Endothelial cell of umbilical vein (primary cell): ENCODE data around the gene FAM177B. TPM values are rescaled to one million over a fixed set of nuclear protein-coding genes. Genes with fewer than 3 reads are reported as not detected.

Experiments
- BruUV-seq: library from RNA; stranded (reverse); fragments of 400-500 nt; replicated peaks from 2 replicates; lab custom pipeline; 2021; lab: Mats Ljungman, UMichigan
- CTCF ChIA-PET: fragments of 300-600, 350-600 bp; sonication (Branson Sonifier 250); formaldehyde crosslinking; loops from one replicate; lab custom pipeline; 2021; ENCODE audit warnings: antibody characterized with exemption, inconsistent platforms; lab: Charles Lee
- POLR2A ChIA-PET: fragments of 300-600, 350-600 bp; sonication (Branson Sonifier 250); formaldehyde crosslinking; loops from one replicate; lab custom pipeline; 2021; ENCODE audit warnings: antibody characterized with exemption, inconsistent platforms; lab: Charles Lee
- DNase-seq: peaks from one replicate; pipeline ENCODE4 v3.0.0-alpha.2; 2011; ENCODE audit warnings: low read depth, low spot score
- FAIRE-seq: peaks from 2 replicates; lab custom pipeline; 2011; peaks lifted over from hg19 to GRCh38; lab: Jason Lieb, UNC
- H2AFZ ChIP-seq: 2 replicates; pipeline ENCODE4 v1.6.0; 2012; ENCODE audit warnings: low read depth, low read length, control low read depth, inconsistent platforms
- H3K27ac ChIP-seq: 2 replicates; pipeline ENCODE4 v1.5.1; 2011; ENCODE audit warnings: low read depth, mild to moderate bottlenecking, control low read depth, low read length, moderate library complexity; ENCODE audit not compliant: insufficient read depth
- H3K27me3 ChIP-seq, 2 experiments: 2 replicates each; pipeline versions ENCODE4 v1.6.0 to v1.6.1; 2011; ENCODE audit warnings: low read length in 2 of 2, mixed read lengths in 1 of 2; ENCODE audit not compliant: control insufficient read depth in 2 of 2, insufficient read depth in 2 of 2
- H3K36me3 ChIP-seq, 2 experiments: 2 replicates in 1 of 2; 3 replicates in 1 of 2; pipeline ENCODE4 v1.5.1; 2011; ENCODE audit warnings: low read length in 2 of 2, mild to moderate bottlenecking in 1 of 2, moderate library complexity in 1 of 2; ENCODE audit not compliant: control insufficient read depth in 2 of 2, insufficient read depth in 2 of 2; ENCODE audit errors: extremely low read depth in 1 of 2
- H3K4me1 ChIP-seq: 3 replicates; pipeline ENCODE4 v1.5.1; 2011; ENCODE audit warnings: mild to moderate bottlenecking, low read length; ENCODE audit not compliant: control insufficient read depth, insufficient read depth; ENCODE audit errors: extremely low read depth
- H3K4me2 ChIP-seq: 2 replicates; pipeline ENCODE4 v1.6.1; 2011; ENCODE audit warnings: low read length, control low read depth, mixed read lengths; ENCODE audit not compliant: insufficient read depth
- H3K4me3 ChIP-seq, 3 experiments: fragments of 200-600 bp in 1 of 3; sonication (generic), shearing (Covaris generic) in 1 of 3; replicated peaks in 1 of 3; 2 replicates each; pipeline ENCODE4 v1.5.1; 2011 to 2016; ENCODE audit warnings: control low read depth in 3 of 3, low read length in 3 of 3, mild to moderate bottlenecking in 2 of 3, inconsistent platforms in 1 of 3, low read depth in 1 of 3, moderate library complexity in 1 of 3; ENCODE audit not compliant: insufficient read depth in 1 of 3
- H3K79me2 ChIP-seq: 2 replicates; pipeline ENCODE4 v1.6.0; 2012; ENCODE audit warnings: low read length, inconsistent platforms; ENCODE audit not compliant: control insufficient read depth, insufficient read depth
- H3K9ac ChIP-seq: replicated peaks from 2 replicates; pipeline ENCODE3; 2011; ENCODE audit warnings: low read length, control low read depth; ENCODE audit not compliant: insufficient read depth; ENCODE audit errors: extremely low read depth
- H3K9me1 ChIP-seq: replicated peaks from 3 replicates; pipeline ENCODE4 v1.6.0; 2011; ENCODE audit warnings: mild to moderate bottlenecking, low read length; ENCODE audit not compliant: control insufficient read depth, insufficient read depth; ENCODE audit errors: extremely low read depth
- H3K9me3 ChIP-seq: replicated peaks from 2 replicates; pipeline ENCODE4 v1.5.1; 2012; ENCODE audit warnings: low read length, inconsistent platforms; ENCODE audit not compliant: control insufficient read depth, insufficient read depth
- H4K20me1 ChIP-seq: replicated peaks from 2 replicates; pipeline ENCODE3; 2011; ENCODE audit warnings: mild to moderate bottlenecking, low read length; ENCODE audit not compliant: control insufficient read depth, insufficient read depth; ENCODE audit errors: extremely low read depth
- CTCF ChIP-seq, 2 donors: IDR thresholded peaks; 1 replicate in 1 of 2; 2 replicates in 1 of 2; pipeline ENCODE4 v1.5.1; 2011; ENCODE audit warnings: low read length in 2 of 2, mild to moderate bottlenecking in 2 of 2, moderate library complexity in 2 of 2, control low read depth in 1 of 2, inconsistent platforms in 1 of 2, low read depth in 1 of 2; ENCODE audit not compliant: insufficient read depth in 1 of 2; ENCODE audit errors: extremely low read depth in 1 of 2
- EZH2 ChIP-seq: IDR thresholded peaks from 2 replicates; pipeline ENCODE4 v1.6.1; 2012; ENCODE audit warnings: borderline replicate concordance, low read depth, mild to moderate bottlenecking, moderate library complexity, low read length, inconsistent platforms; ENCODE audit not compliant: severe bottlenecking
- GATA2 ChIP-seq: IDR thresholded peaks from 2 replicates; pipeline ENCODE4 v1.7.0; 2011; ENCODE audit warnings: low read depth, mild to moderate bottlenecking, moderate library complexity, mixed read lengths, low read length; ENCODE audit not compliant: insufficient read length, insufficient read depth
- JUN ChIP-seq: IDR thresholded peaks from 2 replicates; pipeline ENCODE4 v1.6.1; 2011; ENCODE audit warnings: borderline replicate concordance, low read depth; ENCODE audit not compliant: insufficient read length, insufficient read depth
- MYC ChIP-seq: IDR thresholded peaks from one replicate; pipeline ENCODE4 v1.6.1; 2011; ENCODE audit warnings: mild to moderate bottlenecking, low read depth, low read length
- POLR2A ChIP-seq: IDR thresholded peaks from 2 replicates; pipeline ENCODE4 v1.6.1; 2012; ENCODE audit warnings: low read depth, mild to moderate bottlenecking, control low read depth, low read length
- POLR2AphosphoS5 ChIP-seq: IDR thresholded peaks from 2 replicates; pipeline ENCODE4 v1.6.1; 2012; ENCODE audit warnings: low read depth, mild to moderate bottlenecking, control low read depth, low read length, moderate library complexity; ENCODE audit not compliant: insufficient read depth
- dilution Hi-C: fragments of 300-500 bp; cut with MboI; formaldehyde crosslinking; loops from one replicate; pipeline ENCODE4 v1.15.0; 2019; ENCODE audit warnings: low sequenced_read_pairs; ENCODE audit not compliant: extremely low pct_ligation_motif_present
- intact Hi-C: fragments of 100-400 bp; cut with micrococcal nuclease; formaldehyde crosslinking; loops from one replicate; pipeline ENCODE4 v1.10.0; 2022
- polyA plus RNA-seq, 4 experiments: library from polyadenylated mRNA; depleted of rRNA in 3 of 4; stranded (reverse) in 3 of 4; unstranded in 1 of 4; fragments of >200 nt; gene quantifications; 2 replicates each; pipeline versions ENCODE4 v1.2.1 to v1.2.3, GENCODE V29; 2011 to 2012; ENCODE audit warnings: missing spikeins in 1 of 4
- total RNA-seq: library from RNA; stranded (reverse); gene quantifications from 2 replicates; pipeline ENCODE4 v1.2.3, GENCODE V29; 2021
- TF ChIP-seq, protein P1 (sequence below): IDR thresholded peaks from 2 replicates; pipeline ENCODE4 v1.6.1; 2011; ENCODE audit not compliant: insufficient read depth, insufficient read length

The FAM177B gene
- total and polyA plus RNA-seq, 2 donors (not counting 3 experiments of a cell fraction or from before 2014, with no cell fraction given), result not detected

- no peaks in the 10 kb centered on the region for H3K9me1 ChIP-seq
- CTCF ChIA-PET, result interaction anchor here (1.0 to 2.2 kb wide), 7 partner anchors 73 to 411 kb away, joined by 3 to 6 read pairs (median 4); no protein-coding TSS in a partner anchor
- dilution Hi-C loops, result no loop called here
- peaks cover 0 to under 1% of the 10 kb centered on the region in 2 experiments for H3K36me3 ChIP-seq
- H3K4me3 ChIP-seq, result peak within 1 kb of the TSS; percentile 54 to 98 (median 92)
- FAIRE-seq (peak; percentile 50), DNase-seq (peak; percentile 84)
- no peaks in the 10 kb centered on the region for H3K9me3 ChIP-seq
- no peaks in the 10 kb centered on the region for H4K20me1 ChIP-seq
- H3K79me2 ChIP-seq, result peaks cover 49% of the 10 kb centered on the region
- intact Hi-C loops, result loop anchor here (1.0 to 10.0 kb wide), 4 partner anchors 68 to 369 kb away; no protein-coding TSS in a partner anchor
- BruUV-seq, result TSS peak; percentile 61
- peak within 1 kb of the TSS; percentile 90 for H3K27ac ChIP-seq
- POLR2A ChIA-PET, result interaction anchor here (0.6 kb wide), 1 partner anchor 431 kb away, joined by 7 read pairs; the partner anchor contains the start of gene TLR5
- H3K4me2 ChIP-seq, result peak within 1 kb of the TSS; percentile 93
- peaks cover 14% of the 10 kb centered on the region for H3K4me1 ChIP-seq
- H3K27me3 ChIP-seq, result no peaks in the 10 kb centered on the region
- peak within 1 kb of the TSS; percentile 83 for H2AFZ ChIP-seq
- TF ChIP-seq, protein P1, sequence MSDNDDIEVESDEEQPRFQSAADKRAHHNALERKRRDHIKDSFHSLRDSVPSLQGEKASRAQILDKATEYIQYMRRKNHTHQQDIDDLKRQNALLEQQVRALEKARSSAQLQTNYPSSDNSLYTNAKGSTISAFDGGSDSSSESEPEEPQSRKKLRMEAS, result peak; percentile 62
- TF ChIP-seq JUN, result no peak
- TF ChIP-seq MYC, result no peak
- TF ChIP-seq POLR2AphosphoS5, result peak; percentile 55
- TF ChIP-seq POLR2A, result no peak
- TF ChIP-seq GATA2, result no peak
- TF ChIP-seq EZH2, result no peak
- no peak for TF ChIP-seq CTCF (IDR thresholded peaks at IDR 0.05; ENCODE audit: extremely low read depth in 1 of 2, insufficient read depth in 1 of 2, low read depth in 1 of 2, low read length in 2 of 2)
- peak within 1 kb of the TSS; percentile 99 for H3K9ac ChIP-seq
These were observed 24.5 kb upstream of the FAM177B start, which contains the start of the genes AIDA and BROX for GRCh38 chr1:222712253-222713090. Gene AIDA (minus strand): TSS chr1:222712491. CDS start chr1:222712317, 174 bp downstream. Gene BROX (plus strand): TSS chr1:222712564. CDS start chr1:222715700, 3,136 bp downstream.
